ENCODE results near the gene FXN. TPM values are rescaled to one million over a fixed set of nuclear protein-coding genes. Genes with fewer than 3 reads are reported as not detected.
A peak's percentile ranks its signal among the peaks of the same experiment; 100 is the strongest.

Gene FXN
- total RNA-seq, 1 donor from 2014 or later, result 6.3 TPM

GRCh38 chr9:69137311-69137710, 101.8 kb downstream of the FXN start:
- DNase-seq (ENCODE audit: low read depth, low spot score), result no peak

GRCh38 chr9:69139596-69139995, 104.0 kb downstream of the FXN start:
- DNase-seq (ENCODE audit: low read depth, low spot score), result no peak

- DNase-seq (ENCODE audit: low read depth, low spot score), result no peak
These were observed 104.7 kb downstream of the FXN start for GRCh38 chr9:69140123-69140735.

- no peak for DNase-seq (ENCODE audit: low read depth, low spot score)
These were observed 106.3 kb downstream of the FXN start for GRCh38 chr9:69141851-69142250.

GRCh38 chr9:69143291-69143690, 107.7 kb downstream of the FXN start:
- DNase-seq (ENCODE audit: low read depth, low spot score), result peak; percentile 49

- DNase-seq (ENCODE audit: low read depth, low spot score), result no peak
These were observed 109.7 kb downstream of the FXN start for GRCh38 chr9:69145144-69145715.

GRCh38 chr9:69147041-69147834, 111.7 kb downstream of the FXN start:
- no peak for DNase-seq (ENCODE audit: low read depth, low spot score)

- DNase-seq (ENCODE audit: low read depth, low spot score), result peak; percentile 81
These were observed 113.8 kb downstream of the FXN start for GRCh38 chr9:69149321-69149807.

Other genes starting within 250 kb of the FXN start
- gene PRKACG, start 21.6 kb upstream of the FXN start, total RNA-seq, result not detected in 2 replicates
- gene TJP2, start 138.5 kb downstream of the FXN start, total RNA-seq, result 243 and 307 TPM in 2 replicates